HG03097 (cell line): ENCODE data around the gene TIMP2.

Source experiments
- ATAC-seq: cut with Tn5 transposase; IDR thresholded peaks from one replicate; pipeline ENCODE4 v1.9.1; 2021; ENCODE audit not compliant: unreplicated experiment, low FRiP score

TIMP2 gene

GRCh38 chr17:78821961-78822360, 103.2 kb downstream of the TIMP2 start:
- no peak for ATAC-seq

DNA sequence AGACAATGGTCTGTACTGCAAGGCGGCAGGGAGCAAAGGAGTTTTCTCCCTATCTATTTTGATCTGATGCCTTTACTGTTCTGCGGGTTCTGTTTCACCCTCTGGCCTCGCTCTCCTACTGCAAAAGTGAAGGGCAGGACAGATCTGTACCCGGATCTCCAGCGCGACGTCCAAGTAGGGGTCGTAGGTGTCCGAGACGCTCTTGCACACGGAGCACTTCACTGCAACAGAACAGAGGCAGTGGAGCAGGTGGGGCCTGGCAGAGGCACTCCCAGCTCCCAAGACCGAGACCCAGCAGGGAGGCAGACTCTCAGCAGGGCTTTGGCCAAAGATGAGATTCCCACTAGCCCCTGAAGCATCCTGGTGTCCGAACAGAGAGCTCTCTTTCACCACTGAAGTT, 104.3 kb downstream of the TIMP2 start:
- ATAC-seq, result no peak

DNA sequence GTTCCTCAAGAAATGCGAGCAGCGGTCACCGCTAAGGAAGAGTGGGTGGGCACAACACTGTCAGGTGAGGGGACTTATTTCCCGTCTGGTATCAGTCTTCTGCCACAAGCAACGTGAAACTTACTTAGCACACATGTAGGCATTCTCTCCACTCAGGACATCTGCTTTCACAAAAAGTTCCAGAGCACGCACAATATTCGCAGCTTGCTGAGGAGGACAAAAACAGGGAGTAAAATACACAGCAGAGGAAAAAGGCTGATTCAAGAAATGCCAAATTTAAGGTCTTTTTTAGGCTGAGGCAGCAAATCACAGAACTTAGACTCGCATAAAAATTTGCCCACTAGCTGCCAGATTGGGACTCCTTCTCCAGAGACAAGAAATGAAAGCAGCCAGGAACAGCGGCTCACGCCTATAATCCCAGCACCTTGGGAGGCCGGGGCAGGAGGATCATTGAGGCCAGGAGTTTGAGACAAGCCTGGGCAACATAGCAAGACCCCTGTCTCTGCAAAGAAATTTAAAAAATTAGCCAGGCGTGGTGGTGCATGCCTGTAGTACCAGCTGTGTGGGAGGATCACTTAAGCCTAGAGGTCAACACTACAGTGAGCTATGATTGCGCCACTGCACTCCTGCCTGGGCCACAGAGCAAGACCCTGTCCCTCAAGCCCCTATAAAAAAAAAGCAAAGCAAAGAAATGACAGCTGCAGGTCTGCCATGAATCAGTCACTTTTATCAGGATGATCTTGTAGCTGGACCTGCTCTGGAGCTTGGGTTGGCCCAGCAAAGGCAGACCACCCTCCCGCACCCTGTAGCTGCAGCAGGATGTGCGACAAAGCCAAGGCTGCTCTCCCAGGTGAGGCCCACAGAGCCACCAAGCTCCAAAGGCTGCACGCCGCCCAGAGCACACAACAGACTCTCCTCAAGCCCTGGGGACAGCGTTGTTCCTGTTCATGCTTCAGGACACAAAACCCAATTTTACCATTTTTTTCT, 105.1 kb downstream of the TIMP2 start:
- ATAC-seq, result no peak

- no peak for ATAC-seq
Measured at GRCh38 chr17:78819402-78819801, 105.8 kb downstream of the TIMP2 start.

DNA sequence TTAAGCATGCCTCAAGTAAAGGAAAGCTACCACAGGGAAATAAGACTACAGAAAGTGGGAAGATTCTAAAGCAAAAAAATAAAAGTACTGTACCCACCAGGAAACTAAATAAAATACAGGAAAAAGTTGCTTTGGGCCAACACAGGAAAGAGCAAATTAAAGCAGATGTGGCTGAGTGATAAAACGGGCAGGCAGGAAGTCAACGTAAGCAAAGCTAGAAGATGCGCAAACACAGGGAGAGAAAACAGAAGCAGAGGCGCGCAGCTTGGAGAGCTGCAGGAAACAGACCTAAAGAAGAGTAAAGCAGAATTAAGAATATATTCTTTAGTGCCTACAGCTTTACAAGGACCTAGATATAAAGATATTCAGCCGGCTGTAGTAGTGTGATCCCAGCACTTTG, 106.3 kb downstream of the TIMP2 start:
- ATAC-seq, result no peak

GRCh38 chr17:78818152-78818846, 106.9 kb downstream of the TIMP2 start:
- no peak for ATAC-seq

GRCh38 chr17:78817123-78817522, 108.1 kb downstream of the TIMP2 start:
- no peak for ATAC-seq

DNA sequence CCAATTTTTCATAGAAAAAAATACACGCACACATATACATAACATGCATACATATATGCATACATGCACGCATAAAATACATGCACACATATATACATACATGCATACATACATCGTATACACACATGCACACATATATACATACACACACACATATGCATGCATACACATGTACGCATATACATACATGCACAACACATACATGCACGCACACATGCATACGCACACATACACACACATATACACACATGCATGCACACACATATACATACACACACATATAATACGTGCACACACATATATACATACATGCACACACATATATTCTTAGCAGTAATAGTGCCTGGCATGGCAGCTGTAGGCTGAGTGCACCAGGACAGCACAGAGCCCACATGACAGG, 109.5 kb downstream of the TIMP2 start:
- ATAC-seq, result no peak

- no peak for ATAC-seq
Measured at GRCh38 chr17:78812855-78813254, 112.3 kb downstream of the TIMP2 start.

GRCh38 chr17:78808163-78808562, 117.0 kb downstream of the TIMP2 start:
- no peak for ATAC-seq

DNA sequence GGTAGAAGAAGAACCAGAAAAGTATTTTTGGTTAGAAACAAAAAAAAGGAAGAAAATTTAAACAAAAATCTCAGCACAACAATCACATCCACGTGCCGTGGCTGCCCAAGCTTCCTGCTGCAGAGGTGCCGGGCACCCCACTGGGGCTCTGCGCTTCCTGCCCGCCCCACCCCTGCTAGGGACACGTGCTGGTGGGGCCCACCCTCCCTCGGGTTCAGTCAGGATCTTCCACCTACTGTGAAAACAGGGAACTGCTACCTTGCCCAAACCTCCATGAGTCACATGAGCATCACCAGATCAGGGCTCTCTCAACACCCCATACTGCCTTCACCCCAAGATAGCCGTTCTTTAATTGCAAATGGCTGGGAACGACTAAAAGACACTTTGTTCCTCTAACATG, 118.7 kb downstream of the TIMP2 start:
- no peak for ATAC-seq

- ATAC-seq, result no peak
Measured at GRCh38 chr17:78805301-78805700, 119.9 kb downstream of the TIMP2 start.

DNA sequence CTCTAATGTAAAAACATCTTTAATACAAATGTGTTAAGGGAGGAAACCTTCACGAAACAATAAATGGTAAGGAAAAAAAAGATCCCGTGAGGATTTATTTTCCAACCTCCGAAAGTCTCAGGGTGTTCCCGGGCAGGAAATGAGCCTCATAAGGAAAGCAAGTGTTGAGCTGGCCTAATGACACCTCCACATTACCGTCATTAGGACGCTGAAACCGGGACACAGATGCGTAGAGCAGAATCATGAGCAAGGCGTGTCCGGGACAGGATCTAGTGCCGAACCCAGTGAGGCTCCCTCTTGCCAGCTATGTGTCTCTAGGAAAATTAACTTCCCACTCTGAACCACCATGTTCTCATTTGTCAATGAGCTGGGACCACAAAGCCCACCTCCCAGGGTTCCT, 120.4 kb downstream of the TIMP2 start:
- no peak for ATAC-seq

- no peak for ATAC-seq
Measured at GRCh38 chr17:78803186-78803845, 121.9 kb downstream of the TIMP2 start.
